BLaER1 (cell line): ENCODE data around the gene LRFN2.

Experiments used
- H3K27ac ChIP-seq: shearing (Covaris generic); formaldehyde crosslinking; 2 replicates; pipeline ENCODE4 v1.8.1; 2022
- H3K27me3 ChIP-seq: shearing (Covaris generic); formaldehyde crosslinking; 2 replicates; pipeline ENCODE4 v1.8.1; 2022
- H3K36me3 ChIP-seq: shearing (Covaris generic); formaldehyde crosslinking; 2 replicates; pipeline ENCODE4 v1.8.1; 2022
- H3K4me1 ChIP-seq: shearing (Covaris generic); formaldehyde crosslinking; 2 replicates; pipeline ENCODE4 v1.8.1; 2022
- H3K4me2 ChIP-seq: shearing (Covaris generic); formaldehyde crosslinking; 2 replicates; pipeline ENCODE4 v1.8.1; 2022
- H3K4me3 ChIP-seq: shearing (Covaris generic); formaldehyde crosslinking; 2 replicates; pipeline ENCODE4 v1.8.1; 2022
- H3K9ac ChIP-seq: shearing (Covaris generic); formaldehyde crosslinking; 2 replicates; pipeline ENCODE4 v1.8.1; 2022
- H3K9me3 ChIP-seq: shearing (Covaris generic); formaldehyde crosslinking; 2 replicates; pipeline ENCODE4 v1.8.1; 2022
- H4K20me1 ChIP-seq: shearing (Covaris generic); formaldehyde crosslinking; 2 replicates; pipeline ENCODE4 v1.8.1; 2022
- Cebpa-rat ChIP-seq: shearing (Covaris generic); IDR thresholded peaks from 2 replicates; pipeline ENCODE4 v1.8.1; 2022

The LRFN2 gene

DNA sequence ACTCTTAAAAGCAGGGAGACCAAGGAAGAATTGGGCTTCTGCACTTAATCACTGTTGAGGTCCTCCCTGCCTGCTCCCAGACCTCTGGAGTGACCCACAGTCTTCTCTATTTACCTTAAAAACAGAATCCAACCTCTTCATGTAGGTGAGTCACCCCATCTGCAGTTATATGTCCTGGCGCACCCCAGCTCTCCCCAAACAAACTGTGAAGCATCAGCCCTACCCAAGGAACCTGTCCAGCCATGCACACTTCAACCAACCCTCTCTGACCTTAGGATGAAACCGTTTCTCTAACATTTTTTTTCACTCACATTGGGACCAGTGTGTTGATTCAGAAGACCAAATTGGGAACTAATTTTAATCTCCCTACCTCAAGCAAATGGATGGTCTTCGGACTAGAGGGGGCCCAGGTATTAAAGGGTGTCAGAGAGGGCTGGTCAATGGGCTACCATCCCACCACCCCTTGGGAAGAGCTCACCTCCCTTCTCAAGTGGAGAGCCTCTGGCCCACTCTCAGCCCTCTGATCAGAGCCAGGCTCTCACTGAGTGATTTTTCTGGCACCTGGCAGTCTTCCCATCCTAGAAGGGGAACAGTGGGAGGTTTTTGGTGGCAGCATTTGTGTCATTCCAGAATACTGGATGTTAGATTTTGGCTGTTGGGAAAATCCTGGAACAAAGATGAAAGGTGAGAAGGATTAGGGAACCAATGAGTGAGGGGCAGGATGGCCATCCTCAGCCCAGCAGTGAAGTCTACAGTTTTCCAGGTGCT lies 203.6 kb downstream of the LRFN2 start:
- Histone ChIP-seq H3K4me3 (no peak overlapping the region), H3K4me1 (no peaks in the 10 kb centered on the region), H3K9me3 (no peaks in the 10 kb centered on the region), H4K20me1 (no peaks in the 10 kb centered on the region), H3K36me3 (no peaks in the 10 kb centered on the region), H3K4me2 (no peak overlapping the region), H3K9ac (no peak overlapping the region), H3K27ac (no peak overlapping the region), H3K27me3 (no peaks in the 10 kb centered on the region)
- TF ChIP-seq Cebpa-rat = no peak

DNA sequence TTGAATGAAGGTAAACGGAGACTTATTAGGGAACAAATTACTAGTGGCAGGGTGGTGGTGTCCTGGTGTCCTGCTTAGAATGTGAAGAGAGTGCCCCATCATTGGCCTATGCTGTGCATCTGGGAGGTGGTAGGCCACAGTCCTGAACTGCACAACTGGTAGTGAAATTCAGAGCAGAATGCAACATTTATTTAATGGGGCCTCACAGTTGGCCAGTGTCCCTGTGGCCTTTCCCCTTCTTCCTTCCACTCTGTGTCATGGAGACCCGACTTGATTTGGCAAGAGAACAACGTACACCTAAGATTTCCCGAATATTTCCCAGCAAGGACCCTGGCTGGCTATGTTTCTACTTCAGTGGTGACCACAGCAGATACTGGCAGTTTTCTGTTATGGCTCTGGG lies 206.9 kb downstream of the LRFN2 start:
- H3K27ac ChIP-seq = no peak overlapping the region
- TF ChIP-seq Cebpa-rat = no peak
- H3K36me3 ChIP-seq = no peaks in the 10 kb centered on the region
- no peak overlapping the region for H3K9ac ChIP-seq
- no peaks in the 10 kb centered on the region for H3K9me3 ChIP-seq
- H4K20me1 ChIP-seq = no peaks in the 10 kb centered on the region
- H3K4me1 ChIP-seq = no peaks in the 10 kb centered on the region
- no peak overlapping the region for H3K4me3 ChIP-seq
- H3K27me3 ChIP-seq = no peaks in the 10 kb centered on the region
- H3K4me2 ChIP-seq = no peak overlapping the region

DNA sequence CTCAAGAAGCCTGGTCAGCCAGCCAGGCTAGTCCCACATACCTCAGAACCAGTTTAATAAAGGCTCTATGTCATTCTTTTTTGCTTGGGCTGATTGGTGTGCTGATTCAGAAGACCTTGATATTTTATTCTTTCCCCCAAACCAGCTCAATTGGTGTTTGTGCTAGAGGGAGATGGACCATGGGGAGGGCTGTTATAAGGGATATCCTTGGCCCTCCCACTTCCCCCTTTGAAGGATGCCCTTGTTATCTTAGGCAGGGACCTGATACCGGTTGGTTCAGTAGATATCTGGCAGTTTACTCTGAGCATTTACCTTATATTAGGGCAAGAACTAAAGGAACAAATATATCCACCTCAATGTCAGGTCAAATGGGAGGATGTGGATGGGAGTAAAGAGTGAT lies 207.4 kb downstream of the LRFN2 start:
- no peak for TF ChIP-seq Cebpa-rat
- no peak overlapping the region for H3K27ac ChIP-seq
- H3K9ac ChIP-seq = no peak overlapping the region
- H3K9me3 ChIP-seq = no peaks in the 10 kb centered on the region
- no peaks in the 10 kb centered on the region for H3K4me1 ChIP-seq
- H3K4me3 ChIP-seq = no peak overlapping the region
- H4K20me1 ChIP-seq = no peaks in the 10 kb centered on the region
- no peaks in the 10 kb centered on the region for H3K27me3 ChIP-seq
- H3K4me2 ChIP-seq = no peak overlapping the region
- no peaks in the 10 kb centered on the region for H3K36me3 ChIP-seq

DNA sequence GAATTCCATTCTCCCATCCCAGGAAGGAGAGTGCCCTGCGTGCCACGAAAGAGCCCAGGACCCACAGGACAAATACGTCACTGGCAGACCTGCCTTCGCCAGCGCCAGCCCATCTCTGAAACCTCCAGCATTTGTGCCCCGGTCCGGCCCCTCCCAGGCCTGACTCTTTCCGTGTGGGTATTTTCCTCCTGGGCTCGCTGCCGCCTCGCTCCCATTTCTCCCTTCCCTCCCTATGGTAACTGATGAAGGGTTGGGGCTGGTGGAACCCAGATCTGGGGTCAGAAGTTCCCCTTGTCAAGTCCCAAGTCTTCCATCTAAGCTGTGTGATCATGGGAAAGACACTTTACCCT lies 208.5 kb downstream of the LRFN2 start:
- H3K9me3 ChIP-seq = no peaks in the 10 kb centered on the region
- TF ChIP-seq Cebpa-rat = no peak
- H3K36me3 ChIP-seq = no peaks in the 10 kb centered on the region
- H3K27me3 ChIP-seq = no peaks in the 10 kb centered on the region
- H3K4me2 ChIP-seq = no peak overlapping the region
- no peak overlapping the region for H3K27ac ChIP-seq
- no peaks in the 10 kb centered on the region for H3K4me1 ChIP-seq
- H4K20me1 ChIP-seq = no peaks in the 10 kb centered on the region
- H3K4me3 ChIP-seq = no peak overlapping the region
- H3K9ac ChIP-seq = no peak overlapping the region

DNA sequence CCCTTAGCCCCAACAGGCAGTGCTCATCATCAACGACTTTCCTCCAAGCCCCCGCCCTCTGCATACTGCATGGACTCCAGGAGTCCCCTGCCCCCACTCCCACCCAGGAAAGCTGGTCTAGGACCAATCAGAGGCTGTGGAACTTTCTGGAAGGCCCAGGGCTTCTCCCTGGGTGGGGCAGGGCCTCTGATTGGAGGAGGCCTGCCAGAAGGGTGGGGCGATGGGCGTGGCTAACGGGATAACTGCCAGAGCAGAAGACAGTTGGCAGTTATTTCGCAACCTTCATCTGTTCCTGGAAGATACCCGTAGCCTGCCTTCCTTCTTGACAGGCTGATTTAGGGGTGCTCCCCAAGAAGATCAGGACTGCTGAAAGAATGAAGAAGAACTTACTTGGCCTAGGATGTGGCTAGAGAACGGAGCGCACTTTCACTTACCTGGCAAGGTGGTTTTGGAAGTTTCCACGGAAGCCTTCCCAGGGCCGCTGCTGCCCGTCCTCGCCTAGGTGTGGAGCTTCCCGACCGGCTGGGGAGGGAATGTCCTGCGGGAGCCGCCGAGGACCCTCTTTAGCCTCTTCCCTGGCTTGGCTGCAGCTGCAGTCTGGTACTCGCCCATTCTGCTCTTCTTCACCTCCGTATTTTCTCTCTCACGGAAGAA lies 209.0 kb downstream of the LRFN2 start:
- H3K9ac ChIP-seq = no peak overlapping the region
- H3K4me3 ChIP-seq = no peak overlapping the region
- TF ChIP-seq Cebpa-rat = peak; percentile 75
- no peaks in the 10 kb centered on the region for H3K36me3 ChIP-seq
- H3K27ac ChIP-seq = no peak overlapping the region
- no peaks in the 10 kb centered on the region for H4K20me1 ChIP-seq
- no peaks in the 10 kb centered on the region for H3K27me3 ChIP-seq
- H3K9me3 ChIP-seq = no peaks in the 10 kb centered on the region
- no peak overlapping the region for H3K4me2 ChIP-seq
- H3K4me1 ChIP-seq = no peaks in the 10 kb centered on the region

DNA sequence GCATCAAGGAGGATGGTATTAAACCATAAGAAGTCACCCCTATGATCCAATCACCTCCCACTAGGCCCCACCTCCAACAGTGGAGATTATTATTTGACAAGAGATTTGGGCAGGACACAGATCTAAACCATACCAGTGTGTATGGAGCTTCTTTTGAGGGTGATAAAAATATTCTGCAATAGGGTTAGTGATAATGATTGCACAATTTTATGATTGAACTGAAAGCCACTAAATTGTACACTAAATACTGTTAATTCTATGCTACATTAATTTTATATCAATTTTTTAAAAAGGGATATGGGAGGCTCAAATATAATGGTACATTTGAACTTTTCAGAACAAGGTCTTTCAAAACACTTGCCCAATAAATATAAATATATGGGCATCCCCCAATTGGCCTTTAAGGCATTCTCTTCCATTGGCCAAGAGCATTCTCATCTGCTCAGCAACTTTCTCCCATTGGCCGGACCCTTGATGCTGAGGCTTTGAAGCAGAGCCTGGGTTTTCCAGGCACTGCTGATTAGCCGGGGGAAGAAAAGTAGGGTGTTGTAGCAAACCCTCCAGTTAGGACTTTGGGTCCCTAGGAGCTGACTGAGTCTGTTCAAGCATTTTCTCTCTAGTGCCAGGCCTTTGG lies 209.9 kb downstream of the LRFN2 start:
- no peak for TF ChIP-seq Cebpa-rat
- Histone ChIP-seq H3K4me1 (no peaks in the 10 kb centered on the region), H3K9ac (no peak overlapping the region), H3K36me3 (no peaks in the 10 kb centered on the region), H3K4me3 (no peak overlapping the region), H3K27me3 (no peaks in the 10 kb centered on the region), H4K20me1 (no peaks in the 10 kb centered on the region), H3K27ac (no peak overlapping the region), H3K4me2 (no peak overlapping the region), H3K9me3 (no peaks in the 10 kb centered on the region)

DNA sequence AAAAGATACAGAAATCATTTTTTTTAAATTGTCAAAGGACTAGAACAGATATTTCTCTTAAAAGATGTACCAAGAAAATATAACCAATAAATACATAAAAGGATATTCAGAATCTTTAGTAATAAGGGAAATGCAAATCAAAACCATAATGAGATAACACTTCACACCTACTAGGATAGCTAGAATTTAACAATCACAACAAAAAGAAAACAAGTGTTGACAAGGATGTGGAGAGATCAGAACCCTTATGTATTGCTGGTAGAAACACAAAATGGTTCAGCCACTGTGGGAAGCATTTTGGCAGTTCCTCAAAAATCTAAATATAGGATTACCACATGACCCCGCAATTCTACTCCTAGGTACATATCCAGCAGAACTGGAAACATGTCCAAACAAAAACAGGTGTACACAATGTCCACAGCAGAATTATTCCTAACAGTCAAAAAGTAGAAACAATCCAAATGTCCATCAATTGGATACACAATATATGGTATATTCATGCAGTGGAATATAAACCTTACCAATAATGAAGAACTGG lies 211.0 kb downstream of the LRFN2 start:
- no peaks in the 10 kb centered on the region for H3K9me3 ChIP-seq
- H3K4me1 ChIP-seq = no peaks in the 10 kb centered on the region
- no peak overlapping the region for H3K9ac ChIP-seq
- H3K27me3 ChIP-seq = no peaks in the 10 kb centered on the region
- TF ChIP-seq Cebpa-rat = no peak
- no peak overlapping the region for H3K4me2 ChIP-seq
- no peaks in the 10 kb centered on the region for H4K20me1 ChIP-seq
- no peak overlapping the region for H3K4me3 ChIP-seq
- H3K27ac ChIP-seq = no peak overlapping the region
- H3K36me3 ChIP-seq = no peaks in the 10 kb centered on the region

DNA sequence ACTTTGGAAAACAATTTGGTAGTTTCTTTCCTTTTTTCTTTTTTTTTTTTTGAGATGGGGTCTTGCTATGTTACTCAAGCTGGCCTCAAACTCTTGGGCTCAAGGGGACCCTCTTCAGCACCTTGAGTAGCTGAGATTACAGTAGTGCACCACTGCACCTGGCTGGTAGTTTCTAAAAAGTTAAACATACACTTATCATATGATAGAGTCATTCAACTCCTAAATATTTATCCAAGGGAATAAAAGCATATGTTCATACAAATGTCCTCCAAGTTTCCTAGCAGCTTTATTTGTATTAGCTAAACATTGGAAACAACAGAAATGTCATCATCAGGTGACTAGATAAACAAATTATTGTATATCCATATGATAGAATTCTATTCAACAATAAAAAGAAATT lies 213.9 kb downstream of the LRFN2 start:
- H3K9me3 ChIP-seq = no peaks in the 10 kb centered on the region
- H3K4me3 ChIP-seq = no peak overlapping the region
- H3K27ac ChIP-seq = no peak overlapping the region
- H4K20me1 ChIP-seq = no peaks in the 10 kb centered on the region
- H3K4me2 ChIP-seq = no peak overlapping the region
- no peaks in the 10 kb centered on the region for H3K27me3 ChIP-seq
- H3K36me3 ChIP-seq = no peaks in the 10 kb centered on the region
- H3K4me1 ChIP-seq = peaks cover 14% of the 10 kb centered on the region
- TF ChIP-seq Cebpa-rat = no peak
- no peak overlapping the region for H3K9ac ChIP-seq

DNA sequence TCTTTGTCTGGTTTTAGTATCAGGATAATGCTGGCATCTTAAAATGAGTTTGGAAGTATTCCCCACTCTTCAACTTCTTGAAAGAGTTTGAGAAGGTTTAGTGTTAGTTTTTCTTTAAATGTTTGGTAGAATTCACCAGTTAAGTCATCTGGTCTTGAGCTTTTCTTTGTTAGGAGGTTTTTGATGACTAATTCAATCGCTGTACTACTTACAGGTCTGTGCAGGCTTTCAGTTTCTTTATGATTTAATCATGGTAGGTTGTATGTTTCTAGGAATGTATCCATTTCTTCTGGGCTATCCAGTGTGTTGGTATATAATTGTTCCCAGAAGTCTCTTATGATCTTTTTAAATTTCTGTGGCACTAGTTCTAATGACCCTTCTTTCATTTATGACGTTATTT lies 215.5 kb downstream of the LRFN2 start:
- Histone ChIP-seq H3K4me3 (no peak overlapping the region), H3K4me1 (peaks cover 14% of the 10 kb centered on the region), H3K27me3 (no peaks in the 10 kb centered on the region), H3K27ac (no peak overlapping the region), H3K36me3 (no peaks in the 10 kb centered on the region), H4K20me1 (no peaks in the 10 kb centered on the region), H3K9ac (no peak overlapping the region), H3K9me3 (peaks cover 6% of the 10 kb centered on the region), H3K4me2 (no peak overlapping the region)
- TF ChIP-seq Cebpa-rat = no peak

DNA sequence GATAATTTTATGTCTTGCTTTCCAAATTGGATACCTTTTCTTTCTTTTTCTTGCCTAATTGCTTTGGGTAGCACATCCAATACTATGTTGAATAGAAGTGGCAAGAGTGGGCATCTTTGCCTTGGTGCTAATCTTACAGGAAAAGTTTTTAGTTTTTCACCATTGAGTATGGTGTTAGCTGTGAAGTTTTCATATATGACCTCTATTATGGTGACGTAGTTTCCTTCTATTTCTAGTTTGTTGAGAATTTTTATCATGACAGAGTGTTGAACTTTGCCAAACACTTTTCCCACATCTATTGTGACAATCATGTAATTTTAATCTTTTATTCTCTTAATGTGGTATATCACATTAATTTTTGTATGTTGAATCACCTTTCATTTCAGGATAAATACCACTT lies 216.1 kb downstream of the LRFN2 start:
- Histone ChIP-seq H4K20me1 (no peaks in the 10 kb centered on the region), H3K27me3 (no peaks in the 10 kb centered on the region), H3K4me2 (no peak overlapping the region), H3K27ac (no peak overlapping the region), H3K9ac (no peak overlapping the region), H3K9me3 (peaks cover 6% of the 10 kb centered on the region), H3K4me3 (no peak overlapping the region), H3K4me1 (peaks cover 14% of the 10 kb centered on the region), H3K36me3 (no peaks in the 10 kb centered on the region)
- no peak for TF ChIP-seq Cebpa-rat
